Ishikawa (cell line): ENCODE data around the gene ZHX3.

ENCODE experiments used
- CEBPB ChIP-seq: IDR thresholded peaks from 2 replicates; pipeline ENCODE4 v1.6.1; 2012
- CREB1 ChIP-seq: IDR thresholded peaks from 2 replicates; pipeline ENCODE4 v1.6.1; 2012; ENCODE audit warnings: low read depth
- EGR1 ChIP-seq: IDR thresholded peaks from 2 replicates; pipeline ENCODE4 v1.6.1; 2012
- EP300 ChIP-seq: IDR thresholded peaks from 2 replicates; pipeline ENCODE4 v1.6.1; 2012; ENCODE audit warnings: borderline replicate concordance
- FOXM1 ChIP-seq: IDR thresholded peaks from 2 replicates; pipeline ENCODE4 v1.6.1; 2012; ENCODE audit warnings: low read depth, borderline replicate concordance
- NFIC ChIP-seq: IDR thresholded peaks from 2 replicates; pipeline ENCODE4 v1.6.1; 2012
- RAD21 ChIP-seq: IDR thresholded peaks from 2 replicates; pipeline ENCODE4 v1.6.1; 2012; ENCODE audit warnings: low read depth
- TAF1 ChIP-seq: IDR thresholded peaks from 2 replicates; pipeline ENCODE4 v1.6.1; 2012; ENCODE audit warnings: low read depth, mild to moderate bottlenecking
- TCF12 ChIP-seq: IDR thresholded peaks from 2 replicates; pipeline ENCODE4 v1.6.1; 2012; ENCODE audit warnings: low read depth
- TEAD4 ChIP-seq: IDR thresholded peaks from 2 replicates; pipeline ENCODE4 v1.6.1; 2012
- YY1 ChIP-seq: IDR thresholded peaks from 2 replicates; pipeline ENCODE4 v1.6.1; 2012; ENCODE audit warnings: low read depth
- ZBTB7A ChIP-seq: IDR thresholded peaks from 2 replicates; pipeline ENCODE4 v1.6.1; 2012; ENCODE audit warnings: low read depth
- TF ChIP-seq, protein P1 (sequence below): IDR thresholded peaks from 2 replicates; pipeline ENCODE4 v1.6.1; 2012; ENCODE audit warnings: low read depth, mild to moderate bottlenecking
- TF ChIP-seq, protein P2 (sequence below): IDR thresholded peaks from 2 replicates; pipeline ENCODE4 v1.6.1; 2012
- TF ChIP-seq, protein P3 (sequence below): IDR thresholded peaks from 2 replicates; pipeline ENCODE4 v1.6.1; 2012

Gene ZHX3

GRCh38 chr20:41145317-41145716 lies 172.2 kb downstream of the ZHX3 start:
- TF ChIP-seq RAD21 (no peak), FOXM1 (no peak), ZBTB7A (no peak), CREB1 (no peak), TCF12 (no peak), EP300 (no peak), NFIC (no peak)

DNA sequence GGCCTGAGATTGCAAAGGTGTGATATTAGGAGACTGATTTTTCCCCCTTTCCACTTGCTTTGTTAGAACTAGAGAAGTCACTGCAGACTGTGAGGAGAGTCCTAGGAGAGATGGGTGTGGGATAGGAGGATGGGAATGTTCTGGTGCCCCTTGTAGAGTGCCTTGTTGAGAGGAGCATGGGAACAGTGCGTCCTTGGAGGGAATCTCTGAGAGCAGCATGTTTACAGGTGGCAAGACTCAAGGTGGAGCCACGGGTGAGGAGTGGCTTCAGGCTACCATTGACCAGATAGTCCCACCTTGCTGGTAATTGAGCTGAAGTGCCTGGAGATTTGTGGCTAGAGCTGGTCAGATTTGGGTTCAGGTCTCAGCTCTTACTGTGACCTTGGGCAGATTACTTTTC lies 174.2 kb downstream of the ZHX3 start:
- TF ChIP-seq TCF12: no peak
- no peak for TF ChIP-seq RAD21
- TF ChIP-seq, protein P1, sequence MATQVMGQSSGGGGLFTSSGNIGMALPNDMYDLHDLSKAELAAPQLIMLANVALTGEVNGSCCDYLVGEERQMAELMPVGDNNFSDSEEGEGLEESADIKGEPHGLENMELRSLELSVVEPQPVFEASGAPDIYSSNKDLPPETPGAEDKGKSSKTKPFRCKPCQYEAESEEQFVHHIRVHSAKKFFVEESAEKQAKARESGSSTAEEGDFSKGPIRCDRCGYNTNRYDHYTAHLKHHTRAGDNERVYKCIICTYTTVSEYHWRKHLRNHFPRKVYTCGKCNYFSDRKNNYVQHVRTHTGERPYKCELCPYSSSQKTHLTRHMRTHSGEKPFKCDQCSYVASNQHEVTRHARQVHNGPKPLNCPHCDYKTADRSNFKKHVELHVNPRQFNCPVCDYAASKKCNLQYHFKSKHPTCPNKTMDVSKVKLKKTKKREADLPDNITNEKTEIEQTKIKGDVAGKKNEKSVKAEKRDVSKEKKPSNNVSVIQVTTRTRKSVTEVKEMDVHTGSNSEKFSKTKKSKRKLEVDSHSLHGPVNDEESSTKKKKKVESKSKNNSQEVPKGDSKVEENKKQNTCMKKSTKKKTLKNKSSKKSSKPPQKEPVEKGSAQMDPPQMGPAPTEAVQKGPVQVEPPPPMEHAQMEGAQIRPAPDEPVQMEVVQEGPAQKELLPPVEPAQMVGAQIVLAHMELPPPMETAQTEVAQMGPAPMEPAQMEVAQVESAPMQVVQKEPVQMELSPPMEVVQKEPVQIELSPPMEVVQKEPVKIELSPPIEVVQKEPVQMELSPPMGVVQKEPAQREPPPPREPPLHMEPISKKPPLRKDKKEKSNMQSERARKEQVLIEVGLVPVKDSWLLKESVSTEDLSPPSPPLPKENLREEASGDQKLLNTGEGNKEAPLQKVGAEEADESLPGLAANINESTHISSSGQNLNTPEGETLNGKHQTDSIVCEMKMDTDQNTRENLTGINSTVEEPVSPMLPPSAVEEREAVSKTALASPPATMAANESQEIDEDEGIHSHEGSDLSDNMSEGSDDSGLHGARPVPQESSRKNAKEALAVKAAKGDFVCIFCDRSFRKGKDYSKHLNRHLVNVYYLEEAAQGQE: no peak
- no peak for TF ChIP-seq ZBTB7A
- TF ChIP-seq, protein P2, sequence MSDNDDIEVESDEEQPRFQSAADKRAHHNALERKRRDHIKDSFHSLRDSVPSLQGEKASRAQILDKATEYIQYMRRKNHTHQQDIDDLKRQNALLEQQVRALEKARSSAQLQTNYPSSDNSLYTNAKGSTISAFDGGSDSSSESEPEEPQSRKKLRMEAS: no peak
- no peak for TF ChIP-seq EGR1
- TF ChIP-seq, protein P3, sequence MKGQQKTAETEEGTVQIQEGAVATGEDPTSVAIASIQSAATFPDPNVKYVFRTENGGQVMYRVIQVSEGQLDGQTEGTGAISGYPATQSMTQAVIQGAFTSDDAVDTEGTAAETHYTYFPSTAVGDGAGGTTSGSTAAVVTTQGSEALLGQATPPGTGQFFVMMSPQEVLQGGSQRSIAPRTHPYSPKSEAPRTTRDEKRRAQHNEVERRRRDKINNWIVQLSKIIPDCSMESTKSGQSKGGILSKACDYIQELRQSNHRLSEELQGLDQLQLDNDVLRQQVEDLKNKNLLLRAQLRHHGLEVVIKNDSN: no peak

- TF ChIP-seq ZBTB7A (no peak), TCF12 (no peak), TEAD4 (no peak), CREB1 (no peak), FOXM1 (no peak), CEBPB (no peak)
- TF ChIP-seq, protein P2: no peak
- TF ChIP-seq, protein P3: no peak
- TF ChIP-seq, protein P1: no peak
Observed at GRCh38 chr20:41142919-41143318, 174.6 kb downstream of the ZHX3 start.

DNA sequence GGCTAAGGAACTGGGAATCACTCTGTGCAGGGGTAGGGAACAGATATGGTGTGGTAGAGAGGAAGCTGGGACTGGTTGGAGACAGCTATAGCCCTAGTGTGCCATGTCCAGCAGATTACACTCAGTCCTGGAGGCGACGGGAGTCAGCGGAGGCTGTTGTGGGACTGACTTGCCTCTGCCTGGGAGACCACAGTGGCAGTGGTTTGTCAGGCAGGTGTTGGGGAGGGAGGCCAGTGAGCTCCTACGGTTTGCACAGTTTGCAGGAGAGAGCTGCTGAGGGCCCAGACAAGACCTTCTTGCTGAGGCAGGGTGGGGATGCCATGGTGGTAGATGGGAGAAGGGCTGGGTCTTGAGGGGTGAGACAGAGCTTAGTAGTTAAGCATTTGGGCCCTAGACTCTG lies 175.3 kb downstream of the ZHX3 start:
- TF ChIP-seq CEBPB: no peak
- TF ChIP-seq TAF1: no peak
- TF ChIP-seq TEAD4: no peak
- no peak for TF ChIP-seq RAD21
- no peak for TF ChIP-seq NFIC
- TF ChIP-seq, protein P3: no peak
- TF ChIP-seq FOXM1: no peak
- TF ChIP-seq, protein P1: no peak
- TF ChIP-seq CREB1: no peak
- no peak for TF ChIP-seq EP300
- no peak for TF ChIP-seq TCF12
- TF ChIP-seq YY1: no peak
- TF ChIP-seq ZBTB7A: no peak
- TF ChIP-seq, protein P2: no peak
- TF ChIP-seq EGR1: no peak
